Erythroblast (primary cell): Measurements from ENCODE around the gene CD8A.
"Not testable (repeated sequence)": the region's sequence is repeated elsewhere in the genome, so short reads cannot be mapped to it uniquely, and the experiment has no call there.

Experiments
- DNase-seq, 2 experiments: peaks; one replicate each; lab custom pipeline; 2025; lab: John Stamatoyannopoulos, UW
- GATA1 ChIP-seq: IDR thresholded peaks from 2 replicates; pipeline ENCODE4 v1.6.1; 2011; ENCODE audit warnings: low read depth, mild to moderate bottlenecking, control low read depth, low read length, moderate library complexity
- POLR2A ChIP-seq: IDR thresholded peaks from 2 replicates; pipeline ENCODE4 v1.6.1; 2011; ENCODE audit warnings: mild to moderate bottlenecking, low read length

Gene CD8A

DNA sequence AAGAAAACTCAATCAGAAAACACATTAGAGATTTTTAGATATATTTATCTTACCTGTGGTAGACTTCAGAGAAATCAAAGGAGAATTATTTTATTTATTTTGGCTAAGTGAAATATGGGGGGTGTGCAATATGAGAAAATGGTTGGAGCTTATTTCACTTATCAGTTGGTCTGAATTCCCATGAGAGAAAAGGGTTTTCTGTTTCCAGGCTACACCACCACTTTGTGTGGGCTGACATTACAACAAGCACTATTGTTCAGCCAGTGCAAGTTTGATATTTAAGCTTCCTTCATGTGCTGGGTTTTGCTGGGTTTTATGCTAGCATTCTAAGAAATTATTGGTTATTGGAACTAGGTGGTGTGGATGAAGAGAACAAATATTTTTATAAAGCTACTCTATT is 37.1 kb downstream of the CD8A start:
- DNase-seq: no peak

GRCh38 chr2:86752934-86753333 is 37.8 kb downstream of the CD8A start:
- TF ChIP-seq GATA1: no peak
- TF ChIP-seq POLR2A: no peak
- DNase-seq: no peak

More for the DNA sequence above, 37.1 kb downstream of the CD8A start:
- TF ChIP-seq GATA1 (no peak), POLR2A (no peak)

DNA sequence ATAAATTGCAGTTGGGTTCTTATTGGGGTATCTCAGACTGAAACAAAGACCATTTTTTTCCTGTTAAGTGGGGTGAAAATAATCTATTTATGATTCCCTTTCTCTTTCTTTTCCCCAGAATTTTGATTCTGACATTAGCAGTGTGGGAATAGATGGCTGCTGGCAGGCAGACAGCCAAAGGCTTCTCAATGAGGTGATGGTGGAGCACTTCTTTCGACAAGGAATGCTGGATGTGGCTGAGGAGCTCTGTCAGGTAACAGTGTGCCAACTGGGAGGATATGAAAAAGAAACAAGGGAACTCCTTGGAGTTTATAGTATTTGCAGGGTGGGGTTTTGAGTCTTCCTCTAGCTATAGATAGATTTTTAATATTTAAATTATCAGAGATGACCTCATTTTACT is 38.9 kb downstream of the CD8A start:
- TF ChIP-seq POLR2A (no peak), GATA1 (no peak)

DNA sequence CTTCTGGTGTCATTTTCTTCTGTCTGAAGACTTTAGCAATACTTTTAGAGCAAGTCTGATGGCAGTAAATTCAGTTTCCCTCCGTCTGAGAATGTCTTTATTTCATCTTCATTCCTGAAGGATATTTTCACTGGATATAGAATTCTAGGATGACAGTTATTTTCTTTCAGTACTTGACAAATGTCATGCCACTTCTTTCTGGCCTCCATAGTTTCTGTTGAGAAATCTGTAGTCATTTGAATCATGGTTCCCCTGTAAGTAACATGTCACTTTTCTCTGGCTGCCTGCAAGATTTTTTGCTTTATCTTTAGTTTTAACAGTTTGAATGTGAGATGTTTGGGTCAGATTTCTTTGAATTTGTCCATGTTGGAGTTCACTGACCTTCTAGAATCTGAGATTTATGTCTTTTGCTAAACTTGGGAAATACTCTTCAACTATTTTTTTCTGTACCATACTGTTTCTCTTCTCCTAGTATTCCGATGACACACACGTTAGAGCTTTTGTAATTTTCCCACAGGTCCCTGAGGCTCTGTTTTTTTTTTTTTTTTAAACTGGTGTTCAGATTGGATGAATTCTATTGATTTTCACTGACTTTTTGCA is 40.4 kb downstream of the CD8A start:
- DNase-seq: peak; percentile 28 to 42
- TF ChIP-seq POLR2A (no peak), GATA1 (no peak)

More for the DNA sequence above, 38.9 kb downstream of the CD8A start:
- DNase-seq: no peak

- TF ChIP-seq GATA1 (no peak), POLR2A (no peak)
- DNase-seq: peak; percentile 67 to 83
Observed at GRCh38 chr2:86747711-86748639, 42.7 kb downstream of the CD8A start.

GRCh38 chr2:86746939-86747338 is 43.8 kb downstream of the CD8A start:
- DNase-seq: no peak
- TF ChIP-seq GATA1: no peak

- TF ChIP-seq POLR2A (no peak), GATA1 (no peak)
- peak in 1 of 2 experiments; percentile 8 for DNase-seq
Observed at GRCh38 chr2:86744152-86744551, 46.6 kb downstream of the CD8A start.

- not testable (repeated sequence) for DNase-seq
Observed at GRCh38 chr2:86741889-86742498, 48.7 kb downstream of the CD8A start.

- not testable (repeated sequence) for DNase-seq
Observed at GRCh38 chr2:86739889-86740288, 50.8 kb downstream of the CD8A start.

DNA sequence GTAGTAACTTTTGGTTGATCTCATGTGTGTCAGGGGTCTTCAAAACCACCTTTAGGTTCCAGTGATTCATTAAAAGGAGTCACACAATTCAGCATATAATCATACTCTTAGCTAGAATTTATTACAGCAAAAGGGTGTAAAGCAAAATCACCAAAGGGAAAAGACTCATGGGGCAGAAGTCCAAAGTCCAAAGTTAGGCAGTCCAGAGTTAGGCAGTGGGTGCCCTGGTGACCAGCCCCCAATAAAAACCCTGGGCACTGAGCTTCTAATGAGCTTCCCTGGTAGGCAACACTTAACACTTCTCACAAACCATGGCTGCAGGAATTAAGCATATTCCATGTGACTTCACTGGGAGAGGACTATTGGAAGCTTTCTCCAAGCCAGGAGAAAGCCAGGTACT is 51.2 kb downstream of the CD8A start:
- not testable (repeated sequence) for DNase-seq

- not testable (repeated sequence) for DNase-seq
Observed at GRCh38 chr2:86734896-86735295, 55.8 kb downstream of the CD8A start.
